WTC11 (cell line): ENCODE data around the gene ACADVL. TPM values are rescaled to one million over a fixed set of nuclear protein-coding genes. Genes with fewer than 3 reads are reported as not detected.
"Not testable (repeated sequence)": the region's sequence is repeated elsewhere in the genome, so short reads cannot be mapped to it uniquely, and the experiment has no call there.

Experiments
- ATAC-seq: fragments of 200-7000 bp; cut with Tn5 transposase; 2 replicates; pipeline ENCODE4 v1.10.0; 2021; ENCODE audit warnings: mild to moderate bottlenecking, moderate library complexity
- CTCF ChIA-PET: fragments of 300-600 bp; sonication (Branson Sonifier 250); formaldehyde crosslinking; loops from one replicate; lab custom pipeline; 2021; ENCODE audit warnings: antibody characterized with exemption; lab: Charles Lee
- POLR2A ChIA-PET: fragments of 350-600 bp; sonication (Branson Sonifier 250); formaldehyde crosslinking; loops from one replicate; lab custom pipeline; 2021; ENCODE audit warnings: antibody characterized with exemption; lab: Charles Lee
- DNase-seq: peaks from one replicate; pipeline ENCODE4 v3.0.0; 2021; ENCODE audit warnings: low spot score
- H3K27ac Mint-ChIP-seq: 2 replicates; pipeline ENCODE4 v1.8.0; 2021; ENCODE audit warnings: mixed read lengths
- H3K27me3 Mint-ChIP-seq: 2 replicates; pipeline ENCODE4 v1.8.0; 2021; ENCODE audit warnings: low read depth, mild to moderate bottlenecking, moderate library complexity, mixed read lengths
- H3K36me3 Mint-ChIP-seq: 2 replicates; pipeline ENCODE4 v1.8.0; 2021; ENCODE audit warnings: mixed read lengths
- H3K4me1 Mint-ChIP-seq: 2 replicates; pipeline ENCODE4 v1.8.0; 2022; ENCODE audit warnings: mixed read lengths
- H3K4me3 Mint-ChIP-seq: 2 replicates; pipeline ENCODE4 v1.8.0; 2021; ENCODE audit warnings: mild to moderate bottlenecking, moderate library complexity, mixed read lengths
- H3K9me3 Mint-ChIP-seq: 2 replicates; pipeline ENCODE4 v1.8.0; 2021; ENCODE audit warnings: mixed read lengths
- AR ChIP-seq: fragments of 250-450 bp; sonication (Bioruptor Pico); IDR thresholded peaks from 2 replicates; pipeline ENCODE4 v1.9.0; 2021; ENCODE audit warnings: mild to moderate bottlenecking
- ARID4B ChIP-seq: sonication (generic); formaldehyde crosslinking; IDR thresholded peaks from 2 replicates; pipeline ENCODE4 v1.8.0; 2023; ENCODE audit warnings: missing genetic modification reagents, mild to moderate bottlenecking, borderline replicate concordance
- CDX4 ChIP-seq: fragments of 250-450 bp; sonication (Bioruptor Pico); IDR thresholded peaks from 2 replicates; pipeline ENCODE4 v1.9.0; 2021; ENCODE audit warnings: moderate library complexity, mild to moderate bottlenecking, inconsistent platforms, borderline replicate concordance
- ELF4 ChIP-seq: sonication (generic); formaldehyde crosslinking; IDR thresholded peaks from 2 replicates; pipeline ENCODE4 v1.8.1; 2022; ENCODE audit warnings: low read depth, mild to moderate bottlenecking, moderate library complexity, missing genetic modification reagents
- FOXJ3 ChIP-seq: sonication (generic); formaldehyde crosslinking; IDR thresholded peaks from 2 replicates; pipeline ENCODE4 v1.9.0; 2021; ENCODE audit warnings: missing genetic modification reagents, mild to moderate bottlenecking, borderline replicate concordance
- FOXP1 ChIP-seq: sonication (generic); formaldehyde crosslinking; IDR thresholded peaks from 2 replicates; pipeline ENCODE4 v1.8.0; 2022; ENCODE audit warnings: missing genetic modification reagents, mild to moderate bottlenecking, moderate library complexity, borderline replicate concordance
- KAT7 ChIP-seq: sonication (generic); formaldehyde crosslinking; IDR thresholded peaks from 2 replicates; pipeline ENCODE4 v1.8.1; 2023; ENCODE audit warnings: missing genetic modification reagents, mild to moderate bottlenecking, borderline replicate concordance
- NFATC4 ChIP-seq: fragments of 250-450 bp; sonication (Bioruptor Pico); IDR thresholded peaks from 2 replicates; pipeline ENCODE4 v1.9.0; 2021; ENCODE audit warnings: mild to moderate bottlenecking
- TCF7 ChIP-seq: sonication (generic); formaldehyde crosslinking; IDR thresholded peaks from 2 replicates; pipeline ENCODE4 v1.8.0; 2022; ENCODE audit warnings: mild to moderate bottlenecking, low read depth, missing genetic modification reagents, moderate library complexity
- ZNF396 ChIP-seq: fragments of 250-450 bp; sonication (Bioruptor Pico); IDR thresholded peaks from 2 replicates; pipeline ENCODE4 v1.8.0; 2021; ENCODE audit warnings: mild to moderate bottlenecking, moderate library complexity, borderline replicate concordance
- ZNF423 ChIP-seq: fragments of 250-450 bp; sonication (Bioruptor Pico); IDR thresholded peaks from 2 replicates; pipeline ENCODE4 v2.1.2; 2022; ENCODE audit warnings: mild to moderate bottlenecking, moderate library complexity
- total RNA-seq: library from RNA; stranded (reverse); gene quantifications from 3 replicates; pipeline ENCODE4 v1.2.3, GENCODE V29; 2021

Gene ACADVL
- total RNA-seq, 1 experiment from 2014 or later: 236 TPM

- TF ChIP-seq FOXP1 (CRISPR knock-in tag) (peak; percentile 48; the same call in 1 of the 2 replicates), ELF4 (CRISPR knock-in tag) (0 out of 2 replicates have a peak, but pooled peaks have one; percentile 18), KAT7 (CRISPR knock-in tag) (no peak), AR (CRISPR knock-in tag) (no peak), FOXJ3 (no peak), NFATC4 (CRISPR knock-in tag) (peak; percentile 79), TCF7 (CRISPR knock-in tag) (no peak), ZNF396 (no peak), ZNF423 (no peak), ARID4B (CRISPR knock-in tag) (peak; percentile 41; the same call in 1 of the 2 replicates), CDX4 (no peak; the same call in 1 of the 2 replicates)
- TF ChIP-seq, all 79 proteins: peak for 16
Measured at GRCh38 chr17:7219812-7220592, at the start of gene ACADVL, which contains the start of gene DLG4 (continued).

- H3K27ac Mint-ChIP-seq, ATAC-seq, H3K36me3 Mint-ChIP-seq, H3K27me3 Mint-ChIP-seq, H3K4me1 Mint-ChIP-seq, H3K4me3 Mint-ChIP-seq, DNase-seq, POLR2A ChIA-PET: not testable (repeated sequence)
- CTCF ChIA-PET: interaction anchor here (0.7 to 1.9 kb wide), 5 partner anchors 8 to 149 kb away, joined by 3 to 18 read pairs (median 6); no protein-coding TSS in a partner anchor
- H3K9me3 Mint-ChIP-seq: peaks cover 12% of the 10 kb centered on the region
Measured at GRCh38 chr17:7172522-7173191, 47.1 kb upstream of the ACADVL start.
